ENCODE measurements around the gene ODAD3.
"Not testable (repeated sequence)": the region's sequence is repeated elsewhere in the genome, so short reads cannot be mapped to it uniquely, and the experiment has no call there.

The ODAD3 gene

GRCh38 chr19:11435057-11435832 is at the start of gene ODAD3, which contains the start of gene PRKCSH:
ODAD3 (minus strand) TSS chr19:11435121; CDS start chr19:11435016, 105 bp downstream.
PRKCSH (plus strand) TSS chr19:11435635; CDS start chr19:11436118, 483 bp downstream.
- DNase-seq, result peak; percentile 97

- no peak for DNase-seq
Measured at GRCh38 chr19:11483366-11484111, 48.6 kb upstream of the ODAD3 start.

- DNase-seq, result peak; percentile 88
Measured at GRCh38 chr19:11482384-11483050, 47.6 kb upstream of the ODAD3 start.

DNA sequence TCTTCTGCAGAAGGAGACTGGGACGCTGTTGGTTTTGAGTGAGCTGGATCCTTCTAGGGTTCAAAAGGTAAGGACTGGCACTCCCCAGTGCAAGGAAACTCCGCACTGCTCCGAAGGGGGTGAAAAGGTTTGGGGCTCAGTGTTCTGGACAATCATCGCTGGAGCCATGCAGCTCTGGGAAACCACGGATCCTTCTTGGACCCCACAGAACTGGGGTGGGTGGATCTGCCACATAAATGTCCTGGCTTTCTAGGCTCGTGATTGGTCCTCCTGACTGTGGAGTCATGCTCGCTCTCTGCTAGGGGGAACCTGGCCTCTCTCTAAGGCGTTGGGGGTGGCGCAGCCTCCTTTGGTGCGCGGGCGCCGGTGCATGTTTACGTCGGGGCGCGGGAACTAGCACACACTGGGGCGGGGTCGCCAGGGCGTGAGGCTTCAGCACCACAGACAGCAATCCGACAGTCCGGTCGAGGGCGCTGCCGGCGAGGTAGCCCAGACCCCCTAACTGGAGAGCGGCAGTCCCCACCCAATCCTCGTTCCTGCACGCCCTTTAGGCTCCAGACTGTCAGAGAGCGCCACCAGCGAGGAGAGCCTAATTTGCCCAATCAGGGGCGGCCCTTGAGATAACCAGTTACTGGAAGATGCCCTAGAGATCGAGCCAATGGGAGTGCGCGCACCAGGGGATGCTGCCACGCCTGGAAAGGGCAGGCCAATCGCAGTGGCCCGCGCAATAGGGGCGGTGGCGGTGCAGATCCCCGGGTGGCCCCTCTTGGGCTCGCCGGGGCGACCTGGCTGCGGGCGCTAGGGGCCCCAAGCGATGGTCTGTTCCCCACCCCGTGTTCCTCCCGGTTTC is 46.8 kb upstream of the ODAD3 start:
- DNase-seq, result peak; percentile 77

- no peak for DNase-seq
Measured at GRCh38 chr19:11480715-11481533, 46.0 kb upstream of the ODAD3 start, which contains the start of gene ELAVL3. ELAVL3 (minus strand) TSS chr19:11481046; CDS start chr19:11480608, 438 bp downstream.

DNA sequence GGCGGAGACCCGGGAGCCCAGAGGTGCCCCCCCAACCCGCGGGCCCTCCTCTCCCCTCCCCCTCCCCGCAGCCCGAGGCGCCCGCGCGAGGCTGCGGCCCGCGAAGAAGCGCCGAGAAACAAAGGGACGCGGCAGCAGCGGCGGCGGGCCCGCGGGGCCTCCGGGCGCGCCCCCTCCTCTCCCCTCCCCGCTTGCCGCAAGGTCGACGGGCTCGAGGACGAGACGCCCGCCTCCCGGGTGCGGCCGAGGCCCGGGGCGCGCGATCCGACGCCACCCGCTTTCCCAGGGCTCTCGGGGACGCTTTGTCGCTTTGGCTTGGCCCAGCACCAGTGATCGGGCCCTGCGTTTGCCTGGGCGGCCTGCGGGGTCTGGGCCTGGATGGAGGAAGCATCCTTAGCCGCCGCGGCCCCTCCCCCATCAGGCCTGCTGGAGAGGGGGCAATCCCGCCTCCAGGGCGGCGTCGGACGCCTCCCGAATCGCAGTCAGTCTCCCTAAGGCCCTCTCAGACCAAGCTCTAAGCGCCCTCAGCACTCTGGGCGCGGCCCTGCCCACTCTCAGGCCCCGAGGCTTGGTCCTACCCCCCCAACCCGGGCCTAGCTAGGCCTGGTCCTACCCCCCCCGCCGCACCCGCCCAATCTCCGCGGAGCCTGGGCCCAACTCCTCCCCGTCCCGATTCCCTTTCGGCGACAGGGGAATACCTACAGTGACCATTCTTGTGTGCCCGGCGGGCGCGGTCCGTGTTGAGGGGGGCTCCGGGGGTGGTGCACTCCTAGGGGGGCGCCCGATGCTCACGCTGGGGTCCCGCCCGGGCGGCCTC is 45.2 kb upstream of the ODAD3 start:
- DNase-seq, result no peak

GRCh38 chr19:11479090-11479897 is 44.4 kb upstream of the ODAD3 start:
- DNase-seq, result peak; percentile 19

GRCh38 chr19:11478167-11479089 is 43.5 kb upstream of the ODAD3 start:
- DNase-seq, result no peak

DNA sequence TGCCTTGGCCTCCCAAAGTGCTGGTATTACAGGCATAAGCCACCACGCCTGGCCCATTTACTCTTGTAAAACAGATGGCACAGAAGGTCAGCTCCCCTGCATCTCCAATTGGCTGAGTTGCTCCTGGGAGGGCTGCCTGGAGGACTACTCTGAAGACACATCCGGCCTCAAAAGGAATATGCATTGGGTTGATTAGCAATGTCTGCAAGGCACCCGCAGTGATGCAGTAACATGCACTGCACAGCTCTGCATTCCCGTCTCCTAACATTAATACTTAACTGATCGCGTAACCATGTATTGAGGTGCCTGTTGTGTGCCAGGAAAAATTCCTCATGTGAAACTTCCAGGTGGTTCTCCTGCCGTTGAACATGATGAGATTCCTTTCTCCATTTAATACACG is 40.9 kb upstream of the ODAD3 start:
- DNase-seq, result no peak

DNA sequence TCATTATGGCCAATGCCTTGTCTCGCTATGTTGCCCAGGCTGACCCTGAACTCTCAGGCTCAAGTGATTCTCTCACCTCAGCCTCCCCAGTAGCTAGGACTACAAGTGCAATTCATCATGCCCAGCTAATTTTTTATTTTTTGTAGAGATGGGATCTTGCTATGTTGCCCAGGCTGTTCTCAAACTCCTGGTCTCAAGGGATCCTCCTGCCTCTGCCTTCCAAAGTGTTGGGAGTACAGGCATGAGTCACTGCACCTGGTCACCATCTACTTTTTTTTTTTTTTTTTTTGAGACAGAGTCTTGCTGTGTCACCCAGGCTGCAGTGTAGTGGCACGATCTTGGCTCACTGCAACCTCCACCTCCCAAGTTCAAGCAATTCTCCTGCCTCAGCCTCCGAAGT is 40.4 kb upstream of the ODAD3 start:
- not testable (repeated sequence) for DNase-seq

DNA sequence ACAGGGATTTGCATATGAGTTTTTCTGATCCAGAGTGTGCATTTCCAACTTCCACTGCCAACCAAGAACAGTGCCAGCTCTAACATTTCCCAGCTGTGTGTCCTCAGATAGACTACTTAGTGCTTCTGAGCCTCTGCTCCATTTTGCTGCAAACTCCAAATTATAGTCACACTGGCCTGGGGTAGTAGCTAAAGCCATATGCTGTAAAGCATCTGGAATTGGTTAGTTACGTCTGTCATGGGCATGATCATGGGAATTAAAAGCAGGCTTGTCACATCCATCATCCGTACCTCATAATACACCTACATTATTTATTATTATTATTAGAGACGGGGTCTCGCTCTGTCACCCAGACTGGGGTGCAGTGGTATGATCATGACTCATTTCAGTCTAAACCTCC is 38.8 kb upstream of the ODAD3 start:
- DNase-seq, result no peak

- DNase-seq, result not testable (repeated sequence)
Measured at GRCh38 chr19:11468266-11468845, 33.4 kb upstream of the ODAD3 start.

DNA sequence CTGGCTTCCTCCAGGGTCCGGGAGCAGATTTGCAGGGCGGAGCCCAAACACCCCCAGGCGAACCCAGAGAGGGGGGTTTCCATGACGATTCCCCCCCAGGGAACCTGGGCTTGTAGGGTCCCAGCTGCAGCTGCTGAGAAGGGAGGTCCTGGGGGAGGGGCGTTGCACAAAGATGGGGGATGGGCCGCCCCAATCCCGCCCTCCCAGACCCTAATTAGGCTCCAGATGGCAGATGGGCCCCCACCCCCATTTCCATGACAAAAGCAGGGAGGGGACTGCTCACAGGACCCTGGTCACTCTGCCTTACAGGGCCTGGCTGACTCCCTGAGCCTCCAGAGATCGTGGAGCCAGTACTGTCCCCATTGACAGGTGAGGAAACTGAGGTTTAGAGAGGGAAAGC is 30.7 kb upstream of the ODAD3 start:
- no peak for DNase-seq

DNA sequence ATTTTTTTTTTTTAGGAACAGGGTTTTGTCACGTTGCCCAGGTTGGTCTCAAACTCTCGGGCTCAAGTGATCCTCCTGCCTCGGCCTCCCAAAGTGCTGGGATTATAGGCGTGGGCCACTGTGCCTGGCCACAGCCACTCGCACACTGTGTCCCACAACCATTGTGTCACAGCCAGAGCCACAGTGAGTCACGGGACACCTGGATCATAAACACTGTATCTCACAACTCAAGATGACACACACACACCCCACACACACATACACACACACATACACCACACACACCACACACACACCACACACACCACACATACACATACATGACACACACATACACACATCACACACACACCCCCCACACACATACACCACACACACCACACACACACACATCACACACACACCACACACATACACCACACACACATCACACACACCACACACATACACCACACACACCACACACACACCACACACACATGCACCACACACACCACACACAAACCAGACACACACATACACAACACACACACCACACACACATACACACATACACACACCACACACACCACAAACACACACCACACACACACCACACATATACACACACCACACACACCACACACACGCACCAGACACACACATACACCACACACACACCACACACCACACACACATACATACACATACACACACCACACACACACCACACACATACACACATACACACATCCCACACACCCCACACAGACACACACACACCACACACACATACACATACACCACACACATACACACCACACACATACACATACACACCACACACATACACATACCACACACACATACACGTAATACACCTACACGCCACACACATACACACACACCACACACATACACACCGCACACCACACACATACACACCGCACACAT is 29.7 kb upstream of the ODAD3 start:
- no peak for DNase-seq

DNA sequence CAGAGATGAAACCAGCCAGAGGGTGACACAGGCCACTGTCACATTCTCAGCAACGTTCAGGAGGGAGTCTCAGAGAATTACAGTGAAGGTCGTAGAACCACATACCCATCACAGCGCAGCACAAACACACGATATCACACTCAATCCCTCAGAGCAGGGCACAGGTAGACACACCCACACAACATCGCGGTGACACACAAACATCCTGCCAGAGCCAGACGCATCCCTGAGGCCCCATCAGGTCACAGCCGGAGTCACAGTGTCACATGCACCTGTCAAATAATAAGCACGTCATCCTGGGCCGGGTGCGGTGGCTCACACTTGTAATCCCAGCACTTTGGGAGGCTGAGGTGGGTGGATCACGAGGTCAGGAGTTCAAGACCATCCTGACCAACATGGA is 28.5 kb upstream of the ODAD3 start:
- DNase-seq, result no peak

- DNase-seq, result no peak
Measured at GRCh38 chr19:11461453-11461852, 26.5 kb upstream of the ODAD3 start.

DNA sequence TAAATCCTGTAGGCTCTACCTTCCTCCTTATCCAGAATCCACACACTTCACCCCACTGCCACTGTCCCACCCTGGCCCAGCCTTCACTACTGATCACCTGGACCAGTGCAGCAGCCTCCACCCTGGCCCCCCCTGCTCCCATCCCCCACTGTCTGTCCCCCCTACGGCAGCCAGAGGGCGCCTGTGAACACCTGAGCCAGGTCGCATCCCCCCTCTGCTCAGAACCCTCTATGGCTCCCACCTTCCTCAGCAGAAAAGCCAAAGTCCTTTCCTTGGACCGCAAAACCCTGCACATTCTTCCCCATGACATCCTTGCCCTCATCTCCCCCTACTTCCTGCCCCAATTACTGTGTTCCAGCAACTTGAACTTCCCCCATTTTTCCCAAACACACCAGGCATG is 25.3 kb upstream of the ODAD3 start:
- no peak for DNase-seq

All from stimulated activated CD4-positive, alpha-beta T cell treated with anti-CD3 and anti-CD28 coated beads, Interleukin-4, amount 100 ng/mL, for 1 hour (primary cell).